Fibroblast of skin of right quadriceps (primary cell): ENCODE data around the gene GALNT12.

Source experiments
- DNase-seq: peaks from one replicate; pipeline ENCODE4 v3.0.0-alpha.2; 2013

The GALNT12 gene

DNA sequence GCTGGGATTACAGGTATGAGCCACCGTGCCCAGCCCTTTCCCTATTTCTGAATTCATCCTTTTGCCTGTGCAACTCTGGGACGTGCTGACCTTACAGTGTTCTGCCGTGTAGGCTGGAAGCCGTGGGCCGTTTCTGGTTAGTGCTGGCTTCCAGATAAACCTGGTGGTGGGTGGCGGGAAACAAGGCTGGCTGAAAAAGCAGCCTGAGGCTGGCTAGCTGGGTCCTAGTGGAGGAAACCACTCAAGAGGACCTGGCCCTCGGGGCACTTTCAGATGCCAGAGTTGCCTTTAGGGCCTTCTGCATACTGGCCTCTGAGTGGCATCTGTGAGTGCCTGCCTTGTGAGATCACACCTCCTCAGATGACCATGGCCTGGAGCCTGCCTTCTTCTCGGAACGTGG lies 26.9 kb downstream of the GALNT12 start:
- no peak for DNase-seq

DNA sequence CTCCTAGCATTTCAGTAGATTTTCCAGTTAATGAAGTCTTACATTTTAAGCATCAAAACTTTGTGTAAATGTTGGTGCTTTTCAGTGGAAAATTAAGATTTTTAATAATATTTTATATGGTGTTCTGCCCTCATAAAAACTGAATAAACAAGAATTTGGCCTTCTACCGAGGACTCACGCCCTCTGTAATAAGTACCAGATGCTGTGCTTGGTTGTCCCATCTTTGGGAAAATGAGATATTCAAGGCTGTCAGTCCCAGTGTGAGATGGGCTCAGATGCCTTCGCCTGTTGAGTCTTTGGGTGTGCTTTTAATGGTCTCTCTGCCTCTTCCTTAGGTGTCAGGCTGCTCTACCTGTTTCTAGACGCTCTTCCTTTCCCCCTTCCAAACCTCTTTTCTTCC lies 28.7 kb downstream of the GALNT12 start:
- DNase-seq: no peak

DNA sequence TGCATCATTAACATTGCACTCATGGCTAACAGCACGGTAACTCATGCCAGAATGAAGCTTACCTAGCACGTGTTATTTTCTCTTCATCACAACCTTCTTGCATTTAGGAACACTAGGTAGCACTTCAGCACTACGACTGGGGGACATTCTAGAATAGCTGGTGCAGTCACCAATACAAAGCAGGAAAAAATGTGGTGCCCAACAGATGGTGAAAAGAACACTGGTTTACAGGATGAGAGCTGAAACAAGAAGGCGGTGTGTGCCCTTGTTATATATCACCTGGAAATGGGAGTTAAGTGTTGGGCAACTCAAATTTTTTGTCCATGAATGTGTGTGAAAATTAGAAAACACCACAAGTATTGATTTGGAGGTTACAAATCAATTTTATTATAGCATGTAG lies 30.0 kb downstream of the GALNT12 start:
- DNase-seq: no peak

DNA sequence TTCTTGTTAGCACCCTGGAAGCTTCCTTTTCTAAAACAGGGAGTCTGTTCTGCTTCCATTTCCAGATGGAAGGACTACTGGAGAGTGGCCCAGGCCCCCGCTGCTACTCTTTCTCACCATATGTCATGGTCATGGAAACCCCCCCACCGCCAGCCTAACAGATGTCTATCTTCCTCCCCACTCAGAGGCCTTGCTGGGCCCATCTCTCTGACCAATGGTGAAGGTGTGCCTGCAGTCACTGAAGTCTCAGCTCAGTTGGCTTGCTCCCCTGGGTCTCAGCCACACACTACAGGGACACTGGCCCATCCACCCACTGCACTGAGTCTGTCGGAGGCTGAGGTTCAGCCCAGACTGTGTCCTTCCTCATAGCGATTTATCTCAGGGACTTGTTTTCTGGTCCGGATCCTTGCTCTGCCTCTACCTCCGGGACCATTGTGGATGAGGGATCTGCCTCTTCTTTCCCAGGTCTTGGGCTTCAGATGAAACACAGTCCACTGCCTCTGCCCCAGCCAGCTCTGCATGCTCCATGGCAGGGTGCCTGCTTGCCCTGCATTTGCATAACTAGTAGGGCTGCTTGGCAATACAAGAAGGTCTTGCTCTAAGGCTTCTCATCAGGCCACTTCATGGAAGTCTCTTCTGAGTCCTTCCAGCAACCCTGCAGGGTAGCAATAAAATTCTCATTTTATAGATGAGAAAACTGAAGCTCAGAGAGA lies 30.8 kb downstream of the GALNT12 start:
- no peak for DNase-seq

DNA sequence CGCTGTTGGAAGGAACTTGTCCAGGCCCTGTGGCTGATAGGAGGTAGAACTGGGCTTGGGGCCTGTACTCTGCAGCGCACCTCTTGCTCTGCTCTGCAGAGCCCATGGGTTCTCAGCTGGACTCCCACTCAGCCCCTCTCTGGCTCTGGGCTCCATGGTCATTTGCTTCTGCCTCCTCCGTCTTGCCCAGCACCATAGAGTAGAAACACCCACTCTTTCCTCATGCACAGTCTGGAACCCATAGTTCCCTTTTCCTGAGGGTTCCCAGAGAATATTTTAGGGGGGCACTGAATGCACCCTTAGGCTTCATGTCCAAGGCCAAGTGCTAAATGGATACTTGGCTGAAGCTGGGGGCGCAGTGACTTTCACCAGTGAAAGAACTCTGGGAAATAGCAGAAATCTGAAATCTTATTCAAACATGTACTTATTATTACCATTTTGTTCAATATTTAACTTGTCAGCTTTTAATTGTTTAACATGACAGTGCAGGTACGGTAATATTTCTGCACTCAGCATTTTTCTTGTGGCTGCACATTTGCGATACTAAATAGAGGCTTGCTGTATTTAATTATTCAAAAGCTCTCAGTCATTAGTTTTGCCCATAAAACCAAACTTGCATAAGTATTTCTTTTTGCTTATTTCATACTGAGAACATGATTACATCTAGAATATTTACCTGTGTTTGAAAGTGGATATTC lies 31.5 kb downstream of the GALNT12 start:
- no peak for DNase-seq

DNA sequence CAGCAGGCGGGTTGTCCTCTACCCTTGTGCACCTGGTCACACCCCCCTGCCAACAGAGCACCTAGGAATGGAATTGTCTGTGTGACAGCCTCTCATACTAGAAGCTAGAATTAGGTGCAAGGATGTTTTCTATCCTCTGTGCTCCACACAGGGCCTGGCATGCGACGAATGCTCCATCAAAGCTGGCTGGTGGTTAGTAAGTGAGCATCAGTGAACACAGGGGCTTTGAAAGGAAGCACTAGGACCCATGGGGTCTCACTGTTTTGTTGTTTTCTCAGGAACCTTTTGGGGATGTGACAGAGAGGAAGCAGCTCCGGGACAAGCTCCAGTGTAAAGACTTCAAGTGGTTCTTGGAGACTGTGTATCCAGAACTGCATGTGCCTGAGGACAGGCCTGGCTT lies 32.3 kb downstream of the GALNT12 start:
- no peak for DNase-seq

DNA sequence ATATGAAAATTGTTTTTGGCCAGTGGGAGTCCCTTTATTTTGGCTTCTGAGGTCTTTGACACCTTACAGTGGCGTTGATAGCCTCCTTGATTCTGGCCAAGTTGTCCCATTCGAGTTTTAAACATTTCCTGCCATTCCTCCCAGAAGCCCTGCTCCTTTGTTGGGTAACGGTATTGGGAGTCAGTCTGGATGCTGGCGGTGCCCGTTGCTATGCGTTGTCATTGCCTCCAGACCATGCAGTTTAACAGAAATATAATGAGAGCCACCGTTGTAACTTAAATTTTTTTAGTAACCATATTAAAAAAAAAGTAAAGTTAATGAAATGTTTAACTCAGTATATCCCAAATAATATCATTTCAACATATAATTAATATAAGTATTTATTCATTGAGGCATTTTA lies 35.0 kb downstream of the GALNT12 start:
- no peak for DNase-seq

DNA sequence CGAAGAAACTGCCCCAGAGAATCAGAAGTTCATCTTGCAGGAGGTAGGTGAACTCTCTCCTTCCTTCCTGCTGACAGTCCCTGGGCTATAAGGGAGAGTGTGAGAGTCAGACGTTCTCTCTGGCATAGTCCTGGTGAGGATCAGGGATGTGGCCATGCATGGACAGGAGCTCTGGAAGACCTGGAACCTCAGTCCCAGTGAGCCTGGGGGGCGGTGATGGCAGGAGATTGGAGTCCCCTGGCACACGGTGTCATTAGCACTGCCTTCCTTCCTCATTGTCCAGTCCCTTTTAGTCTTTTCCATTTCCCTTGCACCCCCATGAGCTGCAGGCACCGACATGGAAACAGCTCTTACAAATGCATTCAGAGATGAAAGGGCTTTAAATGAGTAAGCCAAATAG lies 38.6 kb downstream of the GALNT12 start:
- DNase-seq: no peak

DNA sequence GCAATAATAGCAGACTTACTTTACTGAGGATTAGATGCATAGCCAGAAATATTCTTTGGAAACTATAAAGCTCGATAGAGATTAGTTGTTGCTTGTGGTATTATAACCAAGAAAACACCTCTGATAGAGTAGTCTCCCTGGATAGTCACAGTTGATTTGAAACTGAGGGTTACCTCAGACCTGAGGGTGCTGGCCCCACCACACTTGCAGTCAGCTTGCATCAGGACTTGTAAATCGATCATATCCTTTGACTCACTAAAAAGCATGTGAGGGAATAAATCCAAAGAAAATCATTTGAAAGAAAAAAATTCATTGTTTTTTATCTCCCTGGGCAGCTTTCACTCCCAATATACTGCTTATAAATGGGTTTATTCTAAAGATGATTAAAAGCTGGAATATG lies 39.4 kb downstream of the GALNT12 start:
- no peak for DNase-seq

DNA sequence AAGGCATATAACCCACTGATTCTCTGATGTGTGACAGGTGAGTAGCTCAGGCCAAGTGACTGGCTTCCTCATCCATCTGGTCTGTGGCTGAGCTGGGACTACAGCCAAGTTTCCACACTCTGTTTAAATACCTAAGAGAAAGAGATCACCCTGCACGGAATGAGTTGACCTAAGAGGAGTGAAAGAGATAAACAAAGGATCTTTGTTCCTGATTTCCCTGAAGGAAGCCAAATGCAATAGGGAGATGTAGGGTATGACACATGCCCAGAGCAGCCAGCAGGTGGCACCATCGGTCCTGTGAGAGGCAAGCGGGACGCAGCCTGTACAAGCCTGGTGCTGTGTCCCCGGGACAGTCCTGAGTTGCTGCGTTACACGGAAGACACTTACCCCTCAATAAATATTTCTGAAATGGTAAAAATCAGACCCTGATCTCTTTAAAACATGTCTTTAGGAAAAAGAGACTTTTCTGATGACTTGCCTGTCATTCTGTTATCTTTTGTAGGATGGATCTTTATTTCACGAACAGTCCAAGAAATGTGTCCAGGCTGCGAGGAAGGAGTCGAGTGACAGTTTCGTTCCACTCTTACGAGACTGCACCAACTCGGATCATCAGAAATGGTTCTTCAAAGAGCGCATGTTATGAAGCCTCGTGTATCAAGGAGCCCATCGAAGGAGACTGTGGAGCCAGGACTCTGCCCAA lies 41.1 kb downstream of the GALNT12 start:
- DNase-seq: peak; percentile 80

DNA sequence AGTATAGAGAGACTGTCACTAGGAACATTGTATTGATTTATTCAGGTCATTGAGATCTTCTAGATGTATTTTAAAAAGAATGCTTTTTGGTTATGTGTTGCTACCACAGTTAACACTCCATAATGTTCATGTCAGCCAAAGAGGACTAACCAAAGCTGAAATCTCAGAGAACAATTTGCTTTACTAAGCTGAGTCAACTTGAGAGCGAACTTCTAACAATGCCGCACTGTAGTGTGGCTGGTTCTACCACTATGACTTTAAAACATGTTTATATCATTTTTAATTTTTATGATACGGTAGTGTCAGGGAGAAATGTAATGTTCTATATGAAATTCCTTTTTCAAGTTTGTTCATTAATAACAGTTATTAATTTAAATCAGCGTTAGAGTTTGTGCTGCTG lies 42.1 kb downstream of the GALNT12 start:
- no peak for DNase-seq

DNA sequence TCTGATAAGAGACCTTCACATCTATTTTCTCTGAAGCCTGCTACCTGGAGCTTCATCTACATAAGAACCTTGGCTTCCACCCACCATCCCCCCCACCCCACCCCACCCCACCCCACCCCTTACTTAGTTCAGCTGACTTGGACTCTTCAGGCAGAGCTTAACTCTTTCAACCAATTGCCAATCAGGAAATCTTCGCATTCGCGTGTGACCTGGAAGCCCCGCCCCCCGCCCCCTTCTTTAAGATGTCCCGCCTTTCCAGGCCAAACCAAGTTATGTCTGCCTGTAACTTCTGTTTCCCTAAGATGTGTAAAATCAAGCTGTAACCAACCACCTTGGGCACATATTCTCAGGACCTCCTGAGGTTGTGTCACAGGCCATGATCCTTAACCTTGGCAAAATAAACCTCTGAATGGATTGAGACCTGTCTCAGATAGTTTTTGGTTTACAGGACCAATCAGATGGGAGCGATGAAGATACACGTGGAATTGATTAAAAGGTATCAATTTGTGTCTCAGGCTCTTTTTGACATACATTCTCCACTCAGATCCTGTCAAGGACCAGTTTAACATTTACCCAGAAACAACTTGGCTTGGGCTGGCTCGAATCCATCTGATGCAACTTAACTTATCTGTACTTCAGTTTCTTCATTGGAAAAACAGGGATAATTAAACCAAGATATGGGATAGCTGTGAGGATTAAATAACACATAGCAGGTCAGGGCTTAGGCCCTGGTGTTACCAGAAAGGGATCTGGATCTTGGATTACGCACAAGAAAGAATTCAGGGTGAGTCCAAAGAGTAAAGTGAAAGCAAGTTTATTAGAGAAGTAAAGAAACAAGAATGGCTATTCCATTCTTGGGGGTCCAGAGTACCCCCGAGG lies 43.6 kb downstream of the GALNT12 start:
- DNase-seq: no peak

DNA sequence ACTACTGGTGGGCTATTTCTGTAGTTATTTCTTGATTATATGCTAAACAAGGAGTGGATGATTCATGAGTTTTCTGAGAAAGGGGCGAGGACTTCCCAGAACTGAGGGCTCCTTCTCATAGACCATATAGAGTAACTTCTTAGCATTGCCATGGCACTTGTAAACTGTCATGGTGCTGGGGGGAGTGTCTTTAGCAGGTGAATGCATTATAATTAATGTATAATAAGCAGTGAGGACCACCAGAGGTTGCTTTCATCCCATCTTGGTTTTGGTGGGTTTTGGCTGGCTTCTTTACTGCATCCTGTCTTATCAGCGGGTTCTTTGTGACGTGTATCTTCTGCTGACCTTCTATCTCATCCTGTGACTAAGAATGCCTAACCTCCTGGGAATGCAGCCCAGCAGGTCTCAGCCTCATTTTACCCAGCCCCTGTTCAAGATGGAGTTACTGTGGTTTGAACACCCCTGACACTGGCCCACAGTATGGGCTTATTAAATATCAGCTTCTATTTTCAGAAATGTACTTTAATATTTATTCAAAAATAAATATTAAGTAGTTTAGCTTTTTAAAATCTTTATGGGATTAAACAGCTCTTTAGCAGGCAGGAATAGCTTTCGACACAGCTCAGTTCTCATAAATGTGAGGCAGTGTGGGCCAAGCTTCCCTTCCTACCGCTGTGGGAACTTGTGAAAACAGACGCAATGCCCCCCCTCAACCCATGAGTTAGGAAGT lies 44.4 kb downstream of the GALNT12 start:
- DNase-seq: no peak

DNA sequence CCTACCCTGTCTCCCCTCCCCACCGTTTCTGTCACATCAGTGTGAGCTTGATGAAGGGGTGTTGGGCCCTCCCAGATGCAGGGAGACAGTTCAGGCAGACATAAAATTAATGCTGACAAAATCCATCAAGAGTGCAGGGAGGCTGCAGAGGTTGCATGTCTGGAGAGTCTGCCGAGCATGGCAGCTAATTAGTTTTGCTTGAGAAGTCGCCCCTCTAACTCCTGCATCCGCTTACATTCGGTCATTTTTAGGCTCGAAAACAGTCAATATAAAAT lies 44.9 kb downstream of the GALNT12 start:
- no peak for DNase-seq

DNA sequence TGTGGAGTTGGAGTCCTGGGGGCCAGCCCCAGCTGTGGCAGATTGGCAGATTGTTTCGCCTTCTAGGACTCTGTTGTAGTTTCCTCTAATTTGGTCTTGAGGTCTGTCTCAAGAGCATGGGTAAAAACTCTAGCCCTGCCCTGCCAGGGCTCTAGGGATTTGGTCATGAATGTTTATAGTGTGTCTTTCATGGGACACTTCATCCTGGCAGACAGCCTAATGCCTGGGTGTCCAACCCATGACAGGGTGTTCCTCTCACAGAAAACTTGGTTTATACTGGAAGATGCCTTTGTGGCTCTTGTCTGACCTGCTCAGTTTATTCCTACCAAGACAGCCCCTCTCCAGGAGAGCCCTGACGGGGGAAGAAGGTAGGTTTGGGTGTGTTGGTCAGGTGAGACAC lies 45.5 kb downstream of the GALNT12 start:
- DNase-seq: no peak

DNA sequence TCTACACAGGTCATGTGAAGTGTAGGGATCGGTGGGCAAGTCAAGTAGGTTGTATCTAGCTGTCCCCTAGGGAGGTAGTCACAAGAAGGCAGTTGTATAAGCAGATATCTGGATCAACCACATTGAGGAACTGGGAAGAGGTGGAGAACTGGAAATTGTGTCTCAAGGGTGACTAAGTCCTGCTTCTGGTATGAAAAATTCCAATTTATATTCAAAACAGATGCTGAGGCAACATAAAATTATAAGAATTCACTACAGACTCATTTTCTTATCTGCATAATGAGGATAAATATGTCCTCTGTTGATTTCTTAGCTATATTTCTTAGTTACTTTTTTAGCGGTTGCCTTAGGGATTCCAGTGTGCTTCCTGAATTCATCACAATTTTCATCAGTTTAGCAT lies 46.8 kb downstream of the GALNT12 start:
- peak; percentile 97 for DNase-seq

DNA sequence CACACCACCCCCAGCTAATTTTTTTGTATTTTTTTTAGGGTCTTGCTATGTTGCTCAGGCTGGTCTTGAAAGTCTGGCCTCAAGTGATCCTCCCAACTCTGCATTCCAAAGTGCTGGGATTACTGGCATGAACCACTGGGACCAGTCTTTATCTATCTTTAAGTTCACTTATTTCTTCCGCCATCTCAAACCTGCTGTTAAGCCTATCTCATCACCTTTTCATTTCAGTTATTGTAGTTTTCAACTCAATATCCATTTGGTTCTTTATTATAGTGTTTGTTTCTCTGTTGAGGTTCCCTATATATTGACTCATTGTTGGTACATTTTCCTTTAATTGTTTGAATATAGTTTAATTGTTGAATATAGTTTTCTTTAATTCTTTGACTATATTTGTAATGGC lies 48.1 kb downstream of the GALNT12 start:
- no peak for DNase-seq

DNA sequence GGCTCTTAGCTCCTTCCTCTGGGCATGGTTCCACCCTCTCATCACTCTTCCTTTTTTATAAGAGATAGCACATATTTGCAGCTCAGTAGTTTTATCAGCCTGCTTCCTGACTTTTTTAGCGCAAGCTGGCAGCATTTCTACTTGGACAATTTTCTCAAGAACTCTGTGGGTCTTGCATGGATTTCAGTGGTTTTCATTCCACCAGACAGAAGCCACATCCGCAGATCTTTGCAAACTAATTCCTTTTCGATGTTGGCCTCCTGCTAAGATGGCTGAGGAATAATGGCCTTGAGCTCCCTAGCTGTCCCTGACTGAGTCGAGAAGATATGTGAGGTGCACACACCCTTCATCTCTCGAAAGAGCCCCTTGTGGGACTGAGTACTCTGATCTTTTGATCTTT lies 49.5 kb downstream of the GALNT12 start:
- DNase-seq: peak; percentile 78

DNA sequence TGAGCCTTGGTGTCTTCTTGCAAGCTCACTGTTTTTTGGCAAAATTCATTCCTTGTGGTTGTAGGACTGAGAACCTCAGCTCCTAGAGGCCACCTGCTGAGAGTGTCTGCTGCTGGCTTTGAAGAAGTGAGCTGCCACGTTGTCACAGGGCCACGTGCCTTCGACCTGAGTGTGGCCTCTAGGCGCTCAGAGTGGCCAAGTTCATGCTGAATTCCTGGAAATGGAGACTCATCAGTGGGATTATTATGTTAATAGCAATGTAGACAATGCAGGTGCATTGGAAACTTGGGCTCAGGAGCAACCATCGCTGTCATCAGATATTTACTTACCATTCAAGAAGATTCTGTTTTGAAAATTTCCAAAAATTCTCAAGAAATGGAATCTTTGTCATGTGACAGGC lies 52.5 kb downstream of the GALNT12 start:
- DNase-seq: no peak

DNA sequence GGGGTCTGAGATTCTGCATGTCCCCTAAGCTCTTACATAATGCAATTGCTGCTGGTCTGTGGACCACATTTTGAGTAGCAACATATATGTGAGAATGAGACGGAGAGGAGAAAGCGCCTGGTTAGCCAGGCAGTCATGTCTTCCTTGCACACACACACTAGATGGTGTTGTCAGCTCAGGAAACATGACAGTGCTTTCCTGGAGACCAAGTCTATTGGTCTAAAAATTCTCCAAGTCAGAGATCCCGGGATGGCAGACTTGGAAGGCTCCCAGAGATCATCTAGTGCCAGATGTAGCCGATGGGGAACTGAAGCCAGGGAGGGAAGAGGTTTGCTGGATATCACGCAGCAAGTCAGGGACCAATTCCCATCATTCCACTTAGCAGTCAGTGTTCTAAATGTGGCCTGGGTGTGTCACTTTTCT lies 53.4 kb downstream of the GALNT12 start:
- peak; percentile 96 for DNase-seq

DNA sequence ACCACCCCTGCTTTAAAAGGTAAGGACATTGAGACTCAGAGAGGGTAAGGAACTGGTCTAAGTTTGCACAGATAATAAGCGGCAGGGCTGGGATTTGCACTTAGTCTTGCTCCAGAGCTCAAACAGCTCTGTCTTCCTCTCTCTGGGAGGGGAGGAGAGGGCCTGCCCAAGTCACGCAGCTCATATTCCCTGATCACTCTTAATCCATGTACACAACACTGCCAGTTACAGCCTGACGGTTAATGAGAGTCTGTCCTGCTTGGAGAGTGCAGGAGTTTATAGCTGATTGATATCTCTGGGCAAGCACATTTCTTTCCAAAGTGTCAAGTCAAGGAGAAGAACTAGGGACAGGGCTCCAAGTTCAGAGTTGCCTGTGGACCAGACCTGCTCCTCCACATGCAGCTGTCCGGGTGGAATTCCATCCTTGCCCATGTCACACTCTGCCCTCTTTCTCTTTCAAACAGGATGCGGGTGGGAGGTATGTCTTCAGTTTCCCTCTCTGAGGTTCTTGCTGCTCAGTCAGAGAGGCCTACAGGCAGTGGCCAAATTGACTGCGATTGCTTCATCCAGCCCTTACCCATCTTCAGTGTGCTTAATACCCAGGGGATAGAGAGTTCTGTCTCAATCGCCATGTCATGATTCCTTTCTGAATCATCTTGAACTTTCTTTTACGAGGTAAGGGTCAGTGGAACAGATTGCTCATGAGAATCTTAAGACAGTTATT lies 54.5 kb downstream of the GALNT12 start:
- DNase-seq: peak; percentile 92

DNA sequence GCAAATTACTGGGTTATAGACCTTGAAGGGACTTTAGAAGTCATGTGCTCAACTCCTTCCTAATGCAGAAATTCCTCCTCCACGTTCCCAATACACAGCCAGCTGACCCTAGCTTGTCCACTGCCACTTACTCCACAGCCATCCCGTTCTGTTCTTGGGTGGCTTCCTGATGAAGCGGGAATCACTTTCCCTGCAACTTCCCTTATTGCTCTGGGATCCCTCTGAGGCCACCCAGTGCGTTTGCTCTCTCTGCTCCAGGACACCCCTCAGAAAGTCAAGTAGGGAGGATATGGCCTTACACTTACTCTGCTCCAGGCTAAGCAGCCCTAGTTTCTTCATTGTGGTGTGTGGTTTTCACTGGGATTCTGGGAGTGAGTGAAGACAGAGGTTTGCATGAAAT lies 55.5 kb downstream of the GALNT12 start:
- DNase-seq: no peak
